Measurements from ENCODE around the gene STMN1.
A peak's percentile ranks its signal among the peaks of the same experiment; 100 is the strongest.

The STMN1 gene

GRCh38 chr1:25905680-25906643 lies at the start of gene STMN1:
Gene STMN1 (minus strand): TSS chr1:25906419. CDS start chr1:25904676, 1,743 bp downstream.
- peak within 1 kb of the TSS; percentile 97 for H3K4me3 ChIP-seq (ENCODE audit: low read length, poor library complexity, severe bottlenecking)
- H3K27me3 ChIP-seq (ENCODE audit: insufficient read depth, low read length, poor library complexity, severe bottlenecking) = peaks cover 5% of the 10 kb centered on the region
- H3F3A ChIP-seq (ENCODE audit: low read depth) = no peaks in the 10 kb centered on the region
- peak within 1 kb of the TSS; percentile 85 for H3K9ac ChIP-seq (ENCODE audit: low read depth, low read length, poor library complexity, severe bottlenecking)
- H3K4me1 ChIP-seq (ENCODE audit: insufficient read depth, low read length, poor library complexity, severe bottlenecking) = peaks cover 42% of the 10 kb centered on the region
- no peaks in the 10 kb centered on the region for H3K9me3 ChIP-seq (ENCODE audit: insufficient read depth, low read depth, low read length)
- H4K20me1 ChIP-seq (ENCODE audit: insufficient read depth, low read length, poor library complexity, severe bottlenecking) = peaks cover 43% of the 10 kb centered on the region
- H3K36me3 ChIP-seq (ENCODE audit: insufficient read depth, low read length) = peaks cover 36% of the 10 kb centered on the region
- H3K9me2 ChIP-seq (replicated peaks; ENCODE audit: low read depth, low read length) = no peaks in the 10 kb centered on the region
- peak within 1 kb of the TSS; percentile 92 for H3K4me2 ChIP-seq (ENCODE audit: low read depth, low read length, poor library complexity, severe bottlenecking)
- TF ChIP-seq EZH2phosphoT487 (IDR thresholded peaks at IDR 0.05; ENCODE audit: borderline replicate concordance) (no peak), CTCF (conservative IDR thresholded peaks at IDR 0.05; ENCODE audit: low read length) (no peak)
- peaks cover 52% of the 10 kb centered on the region for H3K79me2 ChIP-seq (ENCODE audit: insufficient read depth, low read length)
- H2AFZ ChIP-seq (ENCODE audit: low read length) = peak within 1 kb of the TSS; percentile 97

GRCh38 chr1:25955553-25955952 lies 49.3 kb upstream of the STMN1 start:
- Histone ChIP-seq H3F3A (ENCODE audit: low read depth) (no peaks in the 10 kb centered on the region), H3K27me3 (ENCODE audit: insufficient read depth, low read length, poor library complexity, severe bottlenecking) (no peaks in the 10 kb centered on the region), H3K9ac (ENCODE audit: low read depth, low read length, poor library complexity, severe bottlenecking) (no peak overlapping the region), H3K4me2 (ENCODE audit: low read depth, low read length, poor library complexity, severe bottlenecking) (no peak overlapping the region), H3K9me2 (replicated peaks; ENCODE audit: low read depth, low read length) (no peaks in the 10 kb centered on the region), H3K36me3 (ENCODE audit: insufficient read depth, low read length) (peaks cover 26% of the 10 kb centered on the region; the same call in 1 of the 2 replicates), H3K4me3 (ENCODE audit: low read length, poor library complexity, severe bottlenecking) (no peak overlapping the region), H3K79me2 (ENCODE audit: insufficient read depth, low read length) (no peaks in the 10 kb centered on the region), H2AFZ (ENCODE audit: low read length) (no peak overlapping the region), H3K4me1 (ENCODE audit: insufficient read depth, low read length, poor library complexity, severe bottlenecking) (no peaks in the 10 kb centered on the region), H4K20me1 (ENCODE audit: insufficient read depth, low read length, poor library complexity, severe bottlenecking) (no peaks in the 10 kb centered on the region), H3K9me3 (ENCODE audit: insufficient read depth, low read depth, low read length) (no peaks in the 10 kb centered on the region)
- TF ChIP-seq EZH2phosphoT487 (IDR thresholded peaks at IDR 0.05; ENCODE audit: borderline replicate concordance) (no peak), CTCF (conservative IDR thresholded peaks at IDR 0.05; ENCODE audit: low read length) (no peak)

- H3K4me2 ChIP-seq (ENCODE audit: low read depth, low read length, poor library complexity, severe bottlenecking) = no peak overlapping the region
- no peaks in the 10 kb centered on the region for H3K79me2 ChIP-seq (ENCODE audit: insufficient read depth, low read length)
- H3K27me3 ChIP-seq (ENCODE audit: insufficient read depth, low read length, poor library complexity, severe bottlenecking) = no peaks in the 10 kb centered on the region
- H3K4me1 ChIP-seq (ENCODE audit: insufficient read depth, low read length, poor library complexity, severe bottlenecking) = no peaks in the 10 kb centered on the region
- H3K4me3 ChIP-seq (ENCODE audit: low read length, poor library complexity, severe bottlenecking) = no peak overlapping the region
- no peaks in the 10 kb centered on the region for H3K9me3 ChIP-seq (ENCODE audit: insufficient read depth, low read depth, low read length)
- TF ChIP-seq CTCF (conservative IDR thresholded peaks at IDR 0.05; ENCODE audit: low read length) = no peak
- TF ChIP-seq EZH2phosphoT487 (IDR thresholded peaks at IDR 0.05; ENCODE audit: borderline replicate concordance) = no peak
- H4K20me1 ChIP-seq (ENCODE audit: insufficient read depth, low read length, poor library complexity, severe bottlenecking) = no peaks in the 10 kb centered on the region
- peaks cover 15% of the 10 kb centered on the region; the same call in 1 of the 2 replicates for H3K36me3 ChIP-seq (ENCODE audit: insufficient read depth, low read length)
- H3K9ac ChIP-seq (ENCODE audit: low read depth, low read length, poor library complexity, severe bottlenecking) = no peak overlapping the region
- no peaks in the 10 kb centered on the region for H3K9me2 ChIP-seq (replicated peaks; ENCODE audit: low read depth, low read length)
- H3F3A ChIP-seq (ENCODE audit: low read depth) = no peaks in the 10 kb centered on the region
- no peak overlapping the region for H2AFZ ChIP-seq (ENCODE audit: low read length)
Observed at GRCh38 chr1:25954282-25954938, 48.2 kb upstream of the STMN1 start.

Measured in Loucy (cell line).